GM21515 (cell line): ENCODE results near the gene ALKBH1.

Experiments
- ATAC-seq: cut with Tn5 transposase; IDR thresholded peaks from one replicate; pipeline ENCODE4 v1.9.1; 2021; ENCODE audit not compliant: unreplicated experiment

The ALKBH1 gene

GRCh38 chr14:77625360-77625759 lies 82.5 kb downstream of the ALKBH1 start:
- ATAC-seq: no peak

- ATAC-seq: no peak
These were observed 84.6 kb downstream of the ALKBH1 start for GRCh38 chr14:77623201-77623600.
